GM19467 (cell line): ENCODE data around the gene CALN1.

ENCODE experiments used
- ATAC-seq: cut with Tn5 transposase; IDR thresholded peaks from one replicate; pipeline ENCODE4 v1.9.1; 2021; ENCODE audit warnings: mild to moderate bottlenecking, moderate library complexity; ENCODE audit not compliant: unreplicated experiment

The CALN1 gene

GRCh38 chr7:71896535-71896934 lies 515.6 kb downstream of the CALN1 start:
- ATAC-seq: no peak

GRCh38 chr7:71886046-71886445 lies 526.1 kb downstream of the CALN1 start:
- no peak for ATAC-seq

- no peak for ATAC-seq
Observed at GRCh38 chr7:71885487-71885886, 526.7 kb downstream of the CALN1 start.

GRCh38 chr7:71883415-71883814 lies 528.7 kb downstream of the CALN1 start:
- no peak for ATAC-seq

- no peak for ATAC-seq
Observed at GRCh38 chr7:71871446-71871845, 540.7 kb downstream of the CALN1 start.

- no peak for ATAC-seq
Observed at GRCh38 chr7:71870812-71871211, 541.3 kb downstream of the CALN1 start.

GRCh38 chr7:71868797-71869196 lies 543.3 kb downstream of the CALN1 start:
- no peak for ATAC-seq

GRCh38 chr7:71867626-71868025 lies 544.5 kb downstream of the CALN1 start:
- no peak for ATAC-seq

GRCh38 chr7:71865172-71865571 lies 547.0 kb downstream of the CALN1 start:
- no peak for ATAC-seq

- no peak for ATAC-seq
Observed at GRCh38 chr7:71864130-71864529, 548.0 kb downstream of the CALN1 start.

GRCh38 chr7:71860572-71860971 lies 551.6 kb downstream of the CALN1 start:
- no peak for ATAC-seq

GRCh38 chr7:71857338-71857737 lies 554.8 kb downstream of the CALN1 start:
- ATAC-seq: no peak

- ATAC-seq: no peak
Observed at GRCh38 chr7:71854546-71855397, 557.4 kb downstream of the CALN1 start.

GRCh38 chr7:71851776-71852498 lies 560.2 kb downstream of the CALN1 start:
- no peak for ATAC-seq

GRCh38 chr7:71846160-71846559 lies 566.0 kb downstream of the CALN1 start:
- ATAC-seq: no peak

GRCh38 chr7:71843676-71844075 lies 568.5 kb downstream of the CALN1 start:
- no peak for ATAC-seq

- ATAC-seq: no peak
Observed at GRCh38 chr7:71842786-71843185, 569.4 kb downstream of the CALN1 start.

- ATAC-seq: no peak
Observed at GRCh38 chr7:71842381-71842780, 569.8 kb downstream of the CALN1 start.

- ATAC-seq: no peak
Observed at GRCh38 chr7:71835056-71835455, 577.1 kb downstream of the CALN1 start.

GRCh38 chr7:71829515-71829914 lies 582.6 kb downstream of the CALN1 start:
- ATAC-seq: no peak

- no peak for ATAC-seq
Observed at GRCh38 chr7:71828361-71828760, 583.8 kb downstream of the CALN1 start.

- ATAC-seq: no peak
Observed at GRCh38 chr7:71826141-71826540, 586.0 kb downstream of the CALN1 start.
